G401 (cell line): ENCODE measurements around the gene SUSD3. TPM values are rescaled to one million over a fixed set of nuclear protein-coding genes. Genes with fewer than 3 reads are reported as not detected.

Source experiments
- DNase-seq: peaks from one replicate; pipeline ENCODE4 v3.0.0-alpha.2; 2015; ENCODE audit warnings: low spot score
- in situ Hi-C: cut with HindIII; loops from 2 replicates; pipeline ENCODE4 v1.10.0; 2016; ENCODE audit warnings: low sequenced_read_pairs, mixed read lengths
- total RNA-seq: library from RNA; depleted of rRNA; stranded (reverse); fragments of >200 nt; shearing (Covaris generic); gene quantifications from 2 replicates; pipeline ENCODE4 v1.2.3, GENCODE V29; 2014; rRNA removed

Gene SUSD3
- total RNA-seq, 1 experiment from 2014 or later: not detected

GRCh38 chr9:93127395-93127911 lies 69.0 kb downstream of the SUSD3 start:
- peak; percentile 7 for DNase-seq
- in situ Hi-C loops: no loop called here

GRCh38 chr9:93128011-93128714 lies 69.7 kb downstream of the SUSD3 start:
- in situ Hi-C loops: no loop called here
- no peak for DNase-seq

- in situ Hi-C loops: no loop called here
- DNase-seq: peak; percentile 13
Measured at GRCh38 chr9:93128715-93129224, 70.3 kb downstream of the SUSD3 start.

- DNase-seq: peak; percentile 56
- in situ Hi-C loops: no loop called here
Measured at GRCh38 chr9:93129286-93129685, 70.8 kb downstream of the SUSD3 start.

GRCh38 chr9:93129691-93130500 lies 71.4 kb downstream of the SUSD3 start:
- peak; percentile 49 for DNase-seq
- in situ Hi-C loops: no loop called here

GRCh38 chr9:93130861-93131481 lies 72.5 kb downstream of the SUSD3 start:
- in situ Hi-C loops: no loop called here
- DNase-seq: peak; percentile 59

- DNase-seq: peak; percentile 0
- in situ Hi-C loops: no loop called here
Measured at GRCh38 chr9:93131599-93132286, 73.2 kb downstream of the SUSD3 start.

GRCh38 chr9:93132287-93132927 lies 73.9 kb downstream of the SUSD3 start:
- peak; percentile 80 for DNase-seq
- in situ Hi-C loops: no loop called here

- in situ Hi-C loops: no loop called here
Measured at GRCh38 chr9:93132946-93133680, 74.6 kb downstream of the SUSD3 start.

GRCh38 chr9:93133681-93134014 lies 75.1 kb downstream of the SUSD3 start:
- peak; percentile 48 for DNase-seq
- in situ Hi-C loops: no loop called here

More at GRCh38 chr9:93132946-93133680, 74.6 kb downstream of the SUSD3 start:
- peak; percentile 36 for DNase-seq

- peak; percentile 41 for DNase-seq
- in situ Hi-C loops: no loop called here
Measured at GRCh38 chr9:93134015-93134739, 75.7 kb downstream of the SUSD3 start, which contains the start of gene NINJ1. TSS of gene NINJ1 (minus strand) at chr9:93134251. CDS start at chr9:93134217, 34 bp downstream.

Other genes with a start within 250 kb of the SUSD3 start
- 7.6 and 10.4 TPM in 2 replicates for gene ZNF484, start 180.7 kb upstream of the SUSD3 start, total RNA-seq
- gene FGD3, start 111.2 kb upstream of the SUSD3 start, total RNA-seq: 0.06 TPM in 1 of 2 replicates, not detected in the other
- 31.4 and 36.7 TPM in 2 replicates for gene CARD19, start 37.5 kb downstream of the SUSD3 start, total RNA-seq
- gene NINJ1, start 75.5 kb downstream of the SUSD3 start, total RNA-seq: 25.6 and 28.4 TPM in 2 replicates
- gene WNK2, start 125.4 kb downstream of the SUSD3 start, total RNA-seq: 5.8 and 8.9 TPM in 2 replicates